NB4 (cell line): ENCODE measurements around the gene FAM171A1.

Source experiments
- DNase-seq: peaks from one replicate; pipeline ENCODE4 v3.0.0; 2010; ENCODE audit warnings: low read depth
- H3K4me3 ChIP-seq: one replicate; pipeline ENCODE4 v1.5.1; 2011; ENCODE audit warnings: mild to moderate bottlenecking, low read depth, low read length, moderate library complexity
- MYC ChIP-seq: IDR thresholded peaks from 2 replicates; pipeline ENCODE4 v1.6.1; 2011; ENCODE audit warnings: low read depth, low read length
- POLR2A ChIP-seq: IDR thresholded peaks from 2 replicates; pipeline ENCODE4 v1.6.1; 2011; ENCODE audit warnings: mild to moderate bottlenecking; ENCODE audit not compliant: insufficient read length; ENCODE audit errors: extremely low read depth
- TF ChIP-seq, protein P1 (sequence below): IDR thresholded peaks from one replicate; pipeline ENCODE4 v1.5.1; 2012; ENCODE audit warnings: low read depth, low read length
- TF ChIP-seq, protein P2 (sequence below): IDR thresholded peaks from 2 replicates; pipeline ENCODE4 v1.6.1; 2011; ENCODE audit warnings: low read depth, low read length

FAM171A1 gene

DNA sequence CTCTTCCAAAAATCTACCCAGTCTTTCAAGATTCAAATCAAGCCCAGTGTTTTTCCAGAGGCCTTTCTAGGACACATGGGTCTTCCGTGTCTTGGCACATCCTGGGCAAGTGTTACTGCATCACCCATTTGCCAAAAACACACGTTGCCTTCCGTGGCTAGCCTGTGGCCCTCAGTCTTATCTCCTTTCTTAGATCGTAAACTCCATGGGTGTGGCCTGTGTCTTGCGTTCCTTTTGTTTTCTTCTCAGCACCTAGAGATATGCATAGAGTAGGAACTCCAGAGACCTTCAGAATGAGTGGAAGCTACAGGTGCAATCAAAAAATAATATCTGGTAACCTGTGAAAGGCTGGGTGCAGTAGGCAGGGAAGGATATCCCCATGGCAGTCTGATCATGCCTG is 146.1 kb downstream of the FAM171A1 start:
- DNase-seq: no peak
- H3K4me3 ChIP-seq: no peak overlapping the region
- TF ChIP-seq POLR2A: no peak
- TF ChIP-seq, protein P1, sequence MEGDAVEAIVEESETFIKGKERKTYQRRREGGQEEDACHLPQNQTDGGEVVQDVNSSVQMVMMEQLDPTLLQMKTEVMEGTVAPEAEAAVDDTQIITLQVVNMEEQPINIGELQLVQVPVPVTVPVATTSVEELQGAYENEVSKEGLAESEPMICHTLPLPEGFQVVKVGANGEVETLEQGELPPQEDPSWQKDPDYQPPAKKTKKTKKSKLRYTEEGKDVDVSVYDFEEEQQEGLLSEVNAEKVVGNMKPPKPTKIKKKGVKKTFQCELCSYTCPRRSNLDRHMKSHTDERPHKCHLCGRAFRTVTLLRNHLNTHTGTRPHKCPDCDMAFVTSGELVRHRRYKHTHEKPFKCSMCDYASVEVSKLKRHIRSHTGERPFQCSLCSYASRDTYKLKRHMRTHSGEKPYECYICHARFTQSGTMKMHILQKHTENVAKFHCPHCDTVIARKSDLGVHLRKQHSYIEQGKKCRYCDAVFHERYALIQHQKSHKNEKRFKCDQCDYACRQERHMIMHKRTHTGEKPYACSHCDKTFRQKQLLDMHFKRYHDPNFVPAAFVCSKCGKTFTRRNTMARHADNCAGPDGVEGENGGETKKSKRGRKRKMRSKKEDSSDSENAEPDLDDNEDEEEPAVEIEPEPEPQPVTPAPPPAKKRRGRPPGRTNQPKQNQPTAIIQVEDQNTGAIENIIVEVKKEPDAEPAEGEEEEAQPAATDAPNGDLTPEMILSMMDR: no peak
- TF ChIP-seq, protein P2, sequence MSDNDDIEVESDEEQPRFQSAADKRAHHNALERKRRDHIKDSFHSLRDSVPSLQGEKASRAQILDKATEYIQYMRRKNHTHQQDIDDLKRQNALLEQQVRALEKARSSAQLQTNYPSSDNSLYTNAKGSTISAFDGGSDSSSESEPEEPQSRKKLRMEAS: no peak

DNA sequence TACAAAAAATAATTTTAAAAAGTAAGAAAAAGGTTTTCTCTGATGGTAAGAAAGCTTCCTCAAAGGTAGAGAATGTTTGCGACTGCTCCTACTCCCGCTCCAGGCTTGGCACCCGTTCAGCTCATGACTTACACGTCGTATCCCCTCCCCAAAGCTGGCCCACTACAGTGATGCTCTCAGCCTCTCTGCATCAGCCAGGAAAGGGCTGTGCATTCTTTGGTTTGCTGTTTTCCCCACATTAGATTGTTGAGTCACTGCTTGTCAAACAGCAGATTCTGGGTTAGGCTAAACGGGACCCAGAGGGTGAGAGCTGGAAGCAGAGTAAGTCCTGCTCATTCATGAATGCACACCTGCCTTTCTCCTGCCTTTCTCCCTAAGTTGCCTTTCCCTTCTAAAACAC is 147.9 kb downstream of the FAM171A1 start:
- H3K4me3 ChIP-seq: no peak overlapping the region
- no peak for DNase-seq
- TF ChIP-seq, protein P2: no peak
- no peak for TF ChIP-seq POLR2A
- TF ChIP-seq, protein P1: no peak
- TF ChIP-seq MYC: no peak

DNA sequence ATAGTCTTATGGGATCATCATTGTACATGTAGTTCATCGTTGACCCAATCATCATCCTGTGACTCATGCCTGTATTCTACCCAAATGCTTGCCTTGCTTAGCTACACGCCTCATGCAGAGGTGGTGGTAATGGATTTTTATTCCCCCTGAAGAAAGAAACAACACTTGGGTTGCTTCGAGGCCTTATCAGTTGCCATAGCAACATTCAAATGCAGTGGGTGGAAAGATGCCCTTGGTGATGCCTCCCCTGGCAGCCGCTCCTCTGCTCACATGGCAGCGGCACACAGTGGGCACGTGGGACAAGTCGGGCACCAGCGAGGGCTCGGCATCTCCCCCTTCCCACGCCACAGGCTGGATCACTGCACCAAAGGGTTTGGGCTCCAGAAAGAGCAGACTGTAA is 148.6 kb downstream of the FAM171A1 start:
- DNase-seq: no peak
- TF ChIP-seq MYC: no peak
- TF ChIP-seq POLR2A: no peak
- TF ChIP-seq, protein P2: no peak
- TF ChIP-seq, protein P1: no peak
- H3K4me3 ChIP-seq: no peak overlapping the region

DNA sequence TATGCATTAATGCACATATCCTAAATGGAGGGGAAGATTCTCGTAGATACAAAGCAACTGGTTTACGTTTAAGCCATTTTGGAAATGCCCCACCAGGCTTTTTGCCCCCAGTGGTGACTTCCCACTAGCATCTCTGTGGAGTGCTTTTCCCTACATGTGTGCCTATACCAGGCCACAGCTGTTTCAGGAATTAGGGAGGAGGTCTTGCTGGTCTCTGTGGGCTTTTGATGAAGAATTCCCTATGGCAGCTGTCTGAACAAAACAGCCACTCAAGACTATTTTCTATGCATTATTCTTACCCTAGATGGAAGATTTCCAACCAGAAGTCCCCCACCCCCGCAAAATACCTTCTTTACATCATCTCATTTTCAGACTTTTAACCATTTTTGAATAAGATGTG is 150.6 kb downstream of the FAM171A1 start:
- no peak for TF ChIP-seq POLR2A
- TF ChIP-seq, protein P1: no peak
- no peak for TF ChIP-seq MYC
- TF ChIP-seq, protein P2: no peak
- no peak overlapping the region for H3K4me3 ChIP-seq
- DNase-seq: no peak

DNA sequence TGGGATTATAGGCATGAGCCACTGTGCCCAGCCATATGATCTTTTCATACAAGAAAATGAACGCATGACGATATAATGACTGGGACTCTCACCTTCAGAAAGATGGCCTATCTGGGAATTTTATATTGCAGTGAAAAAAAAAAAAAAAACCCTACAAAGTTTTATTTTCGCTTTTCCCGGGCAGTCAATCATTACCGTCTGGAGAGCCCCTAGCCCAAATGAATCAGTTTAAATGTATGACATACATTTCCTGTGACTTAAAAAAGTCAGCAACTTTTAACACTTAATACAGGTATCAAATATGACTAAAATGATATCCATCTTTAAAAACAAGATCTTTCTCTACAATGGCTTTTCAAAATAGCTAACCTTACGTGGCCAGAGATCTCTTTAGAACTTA is 154.4 kb downstream of the FAM171A1 start:
- no peak for DNase-seq
- no peak overlapping the region for H3K4me3 ChIP-seq
- TF ChIP-seq MYC (no peak), POLR2A (no peak)
- TF ChIP-seq, protein P1: no peak
- TF ChIP-seq, protein P2: no peak

DNA sequence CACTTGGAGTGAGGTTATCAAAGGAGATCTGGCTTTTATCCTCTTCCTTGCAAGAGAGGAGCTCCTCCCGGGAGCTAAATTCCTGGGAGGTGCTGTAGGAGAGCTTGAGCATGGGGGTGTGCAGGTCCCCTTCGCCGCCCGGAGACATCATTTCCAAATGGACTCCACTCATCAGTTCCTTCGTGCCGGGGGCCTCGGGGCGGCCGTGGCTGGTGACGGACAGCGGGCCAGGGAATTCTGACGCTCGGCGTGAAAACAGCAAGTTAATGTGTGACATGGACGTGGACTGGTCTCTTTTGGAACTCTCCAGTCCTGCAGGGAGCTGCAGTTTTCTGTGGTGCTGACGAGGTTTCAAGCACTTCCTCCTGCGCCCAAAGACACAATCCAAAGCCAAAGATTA is 156.9 kb downstream of the FAM171A1 start:
- no peak for DNase-seq
- no peak overlapping the region for H3K4me3 ChIP-seq
- TF ChIP-seq POLR2A (no peak), MYC (no peak)
- TF ChIP-seq, protein P1: no peak
- TF ChIP-seq, protein P2: no peak
